ENCODE results near the gene OR7C2. TPM values are rescaled to one million over a fixed set of nuclear protein-coding genes. Genes with fewer than 3 reads are reported as not detected.

Gene OR7C2
- total RNA-seq (2014; rRNA removed; shearing (Covaris generic)) (not detected in 2 replicates), polyA plus RNA-seq (2016; fragmentation: Nextera tagmentation; extraction: Ambion mirVana) (not detected in 2 replicates)
- long read RNA-seq: 0 reads

- Mint-ChIP-seq H3K27me3 (ENCODE audit: insufficient read depth, low read depth, poor library complexity) (no peaks in the 10 kb centered on the region), H3K27ac (no peak within 1 kb of the TSS), H3K9me3 (peaks cover 78% of the 10 kb centered on the region), H3K4me3 (no peak within 1 kb of the TSS), H3K4me1 (no peaks in the 10 kb centered on the region), H3K36me3 (ENCODE audit: low read depth) (peaks cover 23% of the 10 kb centered on the region; the same call in 1 of the 3 replicates)
- H3F3A ChIP-seq (replicated peaks; ENCODE audit: low read depth): no peaks in the 10 kb centered on the region
- H3K36me3 ChIP-seq (ENCODE audit: insufficient read depth): no peaks in the 10 kb centered on the region
- H3K4me3 ChIP-seq: no peak within 1 kb of the TSS
- H2AFZ ChIP-seq: no peak within 1 kb of the TSS
- no peak for DNase-seq (ENCODE audit: low spot score)
- H4K20me1 ChIP-seq (replicated peaks; ENCODE audit: insufficient read depth): no peaks in the 10 kb centered on the region
- no peaks in the 10 kb centered on the region for H3K79me2 ChIP-seq (replicated peaks; ENCODE audit: insufficient read depth)
- H3K27ac ChIP-seq (ENCODE audit: low read depth): no peak within 1 kb of the TSS
- TF ChIP-seq EZH2phosphoT487 (IDR thresholded peaks at IDR 0.05; ENCODE audit: unreplicated experiment) (no peak), ZNF114 (CRISPR knock-in tag; IDR thresholded peaks at IDR 0.05) (no peak), ETS1 (IDR thresholded peaks at IDR 0.05) (no peak), NANOG (IDR thresholded peaks at IDR 0.05; ENCODE audit: borderline replicate concordance) (no peak), CTCF (conservative IDR thresholded peaks at IDR 0.05; ENCODE audit: low read depth in 2 of 2) (no peak), REST (IDR thresholded peaks at IDR 0.05; ENCODE audit: unreplicated experiment) (no peak), ZNF462 (CRISPR knock-in tag; IDR thresholded peaks at IDR 0.05) (no peak), STAT1 (IDR thresholded peaks at IDR 0.05; ENCODE audit: unreplicated experiment) (no peak), CREB1 (CRISPR knock-in tag; IDR thresholded peaks at IDR 0.05; ENCODE audit: low read depth) (no peak), ZNF331 (CRISPR knock-in tag; IDR thresholded peaks at IDR 0.05; ENCODE audit: low read depth) (no peak), EZH2 (IDR thresholded peaks at IDR 0.05; ENCODE audit: low read depth, unreplicated experiment) (no peak), POLR2AphosphoS5 (IDR thresholded peaks at IDR 0.05; ENCODE audit: low read depth) (no peak)
- no peaks in the 10 kb centered on the region for H3K9me2 ChIP-seq (ENCODE audit: insufficient read depth)
- H3K27me3 ChIP-seq (ENCODE audit: insufficient read depth): no peaks in the 10 kb centered on the region
- ATAC-seq: no peak
- no peak within 1 kb of the TSS for H3K4me2 ChIP-seq
- H3K4me1 ChIP-seq (ENCODE audit: insufficient read depth): no peaks in the 10 kb centered on the region
These were observed at the start of gene OR7C2 for GRCh38 chr19:14941189-14941588. TSS of gene OR7C2 (plus strand) at chr19:14941489. CDS start at chr19:14941489, 0 bp downstream.

All from GM23338 (cell line).